A549 (cell line): Measurements from ENCODE around the gene USP6NL. TPM values are rescaled to one million over a fixed set of nuclear protein-coding genes. Genes with fewer than 3 reads are reported as not detected.

Experiments used
- ATAC-seq, 2 experiments: fragments of 200-7000 bp in 1 of 2; fragments of >200 bp in 1 of 2; cut with Nextera tagmentation in 1 of 2; cut with Tn5 transposase in 1 of 2; 3 replicates each; pipeline versions ENCODE4 v1.8.0 to v1.9.1; 2018 to 2020; ENCODE audit warnings: mild to moderate bottlenecking in 1 of 2, moderate library complexity in 1 of 2
- CTCF ChIA-PET: fragments of 300-600 bp; sonication (Branson Sonifier 250); formaldehyde crosslinking; extraction: SDS; loops from one replicate; lab custom pipeline; 2021; ENCODE audit warnings: antibody characterized with exemption, inconsistent platforms; lab: Yijun Ruan, JAX
- POLR2A ChIA-PET: fragments of 350-600 bp; formaldehyde crosslinking; extraction: SDS; loops from one replicate; lab custom pipeline; 2021; ENCODE audit warnings: antibody characterized with exemption, inconsistent platforms; lab: Yijun Ruan, JAX
- DNase-seq, 2 experiments: peaks; one replicate each; pipeline versions ENCODE4 v3.0.0 to v3.0.0-alpha.2; 2011 to 2016; ENCODE audit warnings: low read depth in 1 of 2, low spot score in 1 of 2
- FAIRE-seq: peaks from 2 replicates; lab custom pipeline; 2011; peaks lifted over from hg19 to GRCh38; lab: Jason Lieb, UNC
- H3K27ac ChIP-seq, 2 experiments: fragments of >200 bp; sonication (Bioruptor Twin); formaldehyde crosslinking; 3 replicates each; pipeline ENCODE4 v1.5.1; 2016 to 2017
- H3K4me1 ChIP-seq: fragments of >200 bp; sonication (Bioruptor Twin); formaldehyde crosslinking; 3 replicates; pipeline ENCODE4 v1.6.1; 2016
- H3K4me2 ChIP-seq: fragments of >200 bp; sonication (Bioruptor Twin); formaldehyde crosslinking; 3 replicates; pipeline ENCODE4 v1.6.1; 2016
- H3K4me3 ChIP-seq: fragments of >200 bp; sonication (Bioruptor Twin); formaldehyde crosslinking; 3 replicates; pipeline ENCODE4 v1.5.1; 2016
- H3K9me3 ChIP-seq: fragments of >200 bp; sonication (Bioruptor Twin); formaldehyde crosslinking; 3 replicates; pipeline ENCODE4 v1.6.1; 2016
- BHLHE40 ChIP-seq: IDR thresholded peaks from 2 replicates; pipeline ENCODE4 v1.6.1; 2012; ENCODE audit warnings: low read depth, low read length, inconsistent platforms
- CHD2 ChIP-seq: fragments of 150-350 bp; IDR thresholded peaks from 2 replicates; pipeline ENCODE4 v1.6.1; 2014; ENCODE audit warnings: low read length; ENCODE audit not compliant: partially characterized antibody
- ESRRA ChIP-seq: fragments of 150-350 bp; IDR thresholded peaks from 2 replicates; pipeline ENCODE4 v1.6.1; 2014; ENCODE audit warnings: mild to moderate bottlenecking, low read length, borderline replicate concordance
- FOSB ChIP-seq: fragments of 250-450 bp; sonication (Bioruptor Pico); IDR thresholded peaks from 2 replicates; pipeline ENCODE4 v1.5.0; 2020; ENCODE audit warnings: mild to moderate bottlenecking, moderate library complexity
- FOSL2 ChIP-seq, 2 experiments: fragments of 450-650 bp in 1 of 2; fragments of >200 bp in 1 of 2; sonication (Bioruptor Twin) in 1 of 2; formaldehyde crosslinking; IDR thresholded peaks; 2 replicates each; pipeline versions ENCODE4 v1.5.0 to v1.6.1; 2016 to 2020; ENCODE audit warnings: mild to moderate bottlenecking in 1 of 2, moderate library complexity in 1 of 2
- HOXB5 ChIP-seq: fragments of 250-450 bp; sonication (Bioruptor Pico); IDR thresholded peaks from 2 replicates; pipeline ENCODE4 v1.5.0; 2020; ENCODE audit warnings: mild to moderate bottlenecking, moderate library complexity
- KDM1A ChIP-seq: fragments of 200-600 bp; sonication (generic); IDR thresholded peaks from 2 replicates; pipeline ENCODE4 v1.6.1; 2016; ENCODE audit warnings: low read depth, mild to moderate bottlenecking
- KDM5A ChIP-seq: fragments of 200-600 bp; sonication (generic); IDR thresholded peaks from 2 replicates; pipeline ENCODE4 v1.6.1; 2016; ENCODE audit warnings: antibody characterized with exemption, mild to moderate bottlenecking
- MAFK ChIP-seq: fragments of 450-650 bp; IDR thresholded peaks from 2 replicates; pipeline ENCODE4 v1.6.1; 2014; ENCODE audit not compliant: partially characterized antibody
- MAZ ChIP-seq: fragments of 150-350 bp; IDR thresholded peaks from 2 replicates; pipeline ENCODE4 v1.6.1; 2014; ENCODE audit warnings: antibody characterized with exemption, low read depth, low read length, borderline replicate concordance
- NFE2L2 ChIP-seq: fragments of 150-350 bp; conservative IDR thresholded peaks from 2 replicates; pipeline ENCODE4 v1.6.1; 2014; ENCODE audit warnings: low read length
- PHF8 ChIP-seq: fragments of 200-600 bp; sonication (generic); IDR thresholded peaks from 2 replicates; pipeline ENCODE4 v1.6.1; 2016; ENCODE audit warnings: low read depth, mild to moderate bottlenecking, antibody characterized with exemption, moderate library complexity, borderline replicate concordance
- POLR2A ChIP-seq: IDR thresholded peaks from 2 replicates; pipeline ENCODE4 v1.6.1; 2012; ENCODE audit warnings: mild to moderate bottlenecking, low read length
- RCOR1 ChIP-seq: fragments of 150-350 bp; IDR thresholded peaks from 2 replicates; pipeline ENCODE4 v1.6.1; 2014; ENCODE audit warnings: antibody characterized with exemption, low read length, low read depth
- SREBF2 ChIP-seq: fragments of 450-650 bp; IDR thresholded peaks from 2 replicates; pipeline ENCODE4 v1.6.1; 2014; ENCODE audit warnings: mild to moderate bottlenecking, moderate library complexity
- ZNF302 ChIP-seq: fragments of 250-450 bp; sonication (Bioruptor Pico); IDR thresholded peaks from 2 replicates; pipeline ENCODE4 v1.9.0; 2021; ENCODE audit warnings: inconsistent platforms, mild to moderate bottlenecking, moderate library complexity
- ZSCAN20 ChIP-seq: fragments of 250-450 bp; sonication (Bioruptor Pico); IDR thresholded peaks from 2 replicates; pipeline ENCODE4 v1.8.0; 2022; ENCODE audit warnings: mild to moderate bottlenecking, moderate library complexity
- WGBS: methylation state at CpG from one replicate; pipeline ENCODE4 v1.1.6; 2017; ENCODE audit errors: missing lambda C conversion rate; 5-methylcytosine and 5-hydroxymethylcytosine counted together
- polyA plus RNA-seq, 4 experiments: library from polyadenylated mRNA; depleted of rRNA in 3 of 4; stranded (reverse); fragments of >200 nt; fragmentation: RNase III in 1 of 4; extraction: RNeasy Plus Mini Kit Qiagen cat#74134 plus additional on column Dnase treatment in 1 of 4; gene quantifications; 2 replicates in 3 of 4; 3 replicates in 1 of 4; pipeline ENCODE4 v1.2.3, GENCODE V29; 2011 to 2017
- TF ChIP-seq, protein P1 (sequence below): fragments of >200 bp; sonication (Bioruptor Twin); formaldehyde crosslinking; IDR thresholded peaks from 3 replicates; pipeline ENCODE4 v1.6.1; 2016
- TF ChIP-seq, protein P2 (sequence below): fragments of 250-450 bp; sonication (Bioruptor Pico); IDR thresholded peaks from 2 replicates; pipeline ENCODE4 v1.5.0; 2021; ENCODE audit warnings: mild to moderate bottlenecking, moderate library complexity, borderline replicate concordance

Gene USP6NL
- polyA plus RNA-seq, 2 of the 4 experiments (the other 2 are of a cell fraction), result 10.6 to 18.2 TPM

DNA sequence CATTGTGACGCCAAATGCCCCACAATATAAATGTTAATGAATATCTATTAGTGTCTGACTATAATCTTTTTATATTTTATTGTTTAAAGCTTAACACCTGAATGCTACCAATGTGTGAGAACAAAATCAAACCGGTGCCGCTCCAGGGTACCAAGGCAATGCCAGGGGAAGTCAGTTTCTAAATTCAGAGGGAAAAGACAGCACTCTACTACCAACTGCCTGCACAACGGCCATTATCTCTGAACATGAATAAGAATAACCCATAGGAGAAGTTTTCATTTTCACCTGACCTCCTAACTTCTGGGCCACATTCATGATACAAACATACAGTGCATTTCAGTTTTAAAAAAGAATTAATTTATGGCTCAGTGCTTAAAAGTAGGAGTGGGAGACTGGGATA lies 21.7 kb downstream of the USP6NL start:
- DNase-seq (no peak), FAIRE-seq (no peak), ATAC-seq (no peak)
- H3K4me3 ChIP-seq, result no peak overlapping the region
- no peak for TF ChIP-seq ZSCAN20 (CRISPR knock-in tag)
- no peak for TF ChIP-seq KDM1A
- no peak for TF ChIP-seq HOXB5
- TF ChIP-seq, protein P1, sequence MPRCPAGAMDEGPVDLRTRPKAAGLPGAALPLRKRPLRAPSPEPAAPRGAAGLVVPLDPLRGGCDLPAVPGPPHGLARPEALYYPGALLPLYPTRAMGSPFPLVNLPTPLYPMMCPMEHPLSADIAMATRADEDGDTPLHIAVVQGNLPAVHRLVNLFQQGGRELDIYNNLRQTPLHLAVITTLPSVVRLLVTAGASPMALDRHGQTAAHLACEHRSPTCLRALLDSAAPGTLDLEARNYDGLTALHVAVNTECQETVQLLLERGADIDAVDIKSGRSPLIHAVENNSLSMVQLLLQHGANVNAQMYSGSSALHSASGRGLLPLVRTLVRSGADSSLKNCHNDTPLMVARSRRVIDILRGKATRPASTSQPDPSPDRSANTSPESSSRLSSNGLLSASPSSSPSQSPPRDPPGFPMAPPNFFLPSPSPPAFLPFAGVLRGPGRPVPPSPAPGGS, result no peak
- no peak for TF ChIP-seq MAFK
- TF ChIP-seq BHLHE40, result no peak
- TF ChIP-seq PHF8, result no peak
- H3K27ac ChIP-seq, result no peak overlapping the region
- no peaks in the 10 kb centered on the region for H3K4me1 ChIP-seq
- no peaks in the 10 kb centered on the region; the same call in 2 of the 3 replicates for H3K9me3 ChIP-seq
- ChIA-PET CTCF (interaction anchor here (0.8 kb wide), 1 partner anchor 168 kb away, joined by 4 read pairs; no protein-coding TSS in a partner anchor), POLR2A (no interaction called here)
- H3K4me2 ChIP-seq, result no peak overlapping the region
- WGBS, result 93% methylated on average over 4 of the region's 4 CpGs

DNA sequence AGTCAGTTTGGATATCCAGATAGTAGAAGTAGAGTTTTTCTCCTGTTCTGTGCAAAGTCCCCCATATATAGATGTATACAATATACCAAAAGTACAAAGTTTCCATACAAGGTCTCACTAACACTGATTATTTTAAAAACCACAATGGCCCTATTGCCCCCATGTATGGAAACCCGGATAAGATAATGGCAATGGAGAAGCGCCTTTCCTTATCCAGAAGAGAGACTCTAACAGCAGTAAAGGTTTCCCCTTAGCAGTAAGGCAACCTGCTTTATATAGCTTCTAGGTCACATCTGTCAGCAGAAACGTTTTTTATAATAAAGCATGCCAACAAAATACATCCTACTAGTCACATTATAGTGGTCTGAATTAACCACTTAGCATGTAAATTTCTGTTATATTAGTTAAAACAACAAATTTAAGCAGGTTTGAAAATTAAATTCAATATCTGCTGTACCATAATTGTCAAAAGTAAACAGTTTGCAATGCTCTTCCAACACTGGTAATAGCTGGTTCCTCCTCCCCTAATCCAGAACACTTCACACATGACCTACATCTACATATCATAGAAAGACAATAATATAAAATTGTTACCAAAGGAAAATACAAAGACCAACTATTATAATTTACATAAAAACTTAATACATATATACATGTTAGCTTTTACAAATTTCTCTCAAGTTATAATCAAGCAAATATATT lies 22.4 kb downstream of the USP6NL start:
- H3K4me1 ChIP-seq, result no peaks in the 10 kb centered on the region
- no peak overlapping the region for H3K27ac ChIP-seq
- ATAC-seq (no peak), FAIRE-seq (no peak), DNase-seq (no peak)
- TF ChIP-seq, protein P2, sequence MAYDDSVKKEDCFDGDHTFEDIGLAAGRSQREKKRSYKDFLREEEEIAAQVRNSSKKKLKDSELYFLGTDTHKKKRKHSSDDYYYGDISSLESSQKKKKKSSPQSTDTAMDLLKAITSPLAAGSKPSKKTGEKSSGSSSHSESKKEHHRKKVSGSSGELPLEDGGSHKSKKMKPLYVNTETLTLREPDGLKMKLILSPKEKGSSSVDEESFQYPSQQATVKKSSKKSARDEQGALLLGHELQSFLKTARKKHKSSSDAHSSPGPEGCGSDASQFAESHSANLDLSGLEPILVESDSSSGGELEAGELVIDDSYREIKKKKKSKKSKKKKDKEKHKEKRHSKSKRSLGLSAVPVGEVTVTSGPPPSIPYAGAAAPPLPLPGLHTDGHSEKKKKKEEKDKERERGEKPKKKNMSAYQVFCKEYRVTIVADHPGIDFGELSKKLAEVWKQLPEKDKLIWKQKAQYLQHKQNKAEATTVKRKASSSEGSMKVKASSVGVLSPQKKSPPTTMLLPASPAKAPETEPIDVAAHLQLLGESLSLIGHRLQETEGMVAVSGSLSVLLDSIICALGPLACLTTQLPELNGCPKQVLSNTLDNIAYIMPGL, result no peak
- TF ChIP-seq, protein P1, result no peak
- TF ChIP-seq RCOR1 (no peak), FOSL2 (IDR thresholded peaks at IDR 0.05) (no peak), FOSL2 (CRISPR knock-in tag; IDR thresholded peaks at IDR 0.05) (no peak), MAZ (no peak), ZSCAN20 (CRISPR knock-in tag) (no peak), MAFK (no peak), KDM5A (no peak), CHD2 (no peak), SREBF2 (no peak), FOSB (CRISPR knock-in tag) (no peak), POLR2A (no peak), ZNF302 (no peak), ESRRA (no peak), NFE2L2 (no peak)
- H3K4me2 ChIP-seq, result no peak overlapping the region
- no peaks in the 10 kb centered on the region; the same call in 2 of the 3 replicates for H3K9me3 ChIP-seq
- H3K4me3 ChIP-seq, result no peak overlapping the region
- 61% methylated on average over 3 of the region's 3 CpGs for WGBS
- CTCF ChIA-PET, result interaction anchor here (0.8 kb wide), 1 partner anchor 169 kb away, joined by 4 read pairs; no protein-coding TSS in a partner anchor
- POLR2A ChIA-PET, result no interaction called here
